Measurements from ENCODE around the gene LIMS3. TPM values are rescaled to one million over a fixed set of nuclear protein-coding genes. Genes with fewer than 3 reads are reported as not detected.
A peak's percentile ranks its signal among the peaks of the same experiment; 100 is the strongest.
"Not testable (repeated sequence)": the region's sequence is repeated elsewhere in the genome, so short reads cannot be mapped to it uniquely, and the experiment has no call there.

LIMS3 gene
- total RNA-seq, 1 experiment from 2014 or later, result 0.26 TPM

DNA sequence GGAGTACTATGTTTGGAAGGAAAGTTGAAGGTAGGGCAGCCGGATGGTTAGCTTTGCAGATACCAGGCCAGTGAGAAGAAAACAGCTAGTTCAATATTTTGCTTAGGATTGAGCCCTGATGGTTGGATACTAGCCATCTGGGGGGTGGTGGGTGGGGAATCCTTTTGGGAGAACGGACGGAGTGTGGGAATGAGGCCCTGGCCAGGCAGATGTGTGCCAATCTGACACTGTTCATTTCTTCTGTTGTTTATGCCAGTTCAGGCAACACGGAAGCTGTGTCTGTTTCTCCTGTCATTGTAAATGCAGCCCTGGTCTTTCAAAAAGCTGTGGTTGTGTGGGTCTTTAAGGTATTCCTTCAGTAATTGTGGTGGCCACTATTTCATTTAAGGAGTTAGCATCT is 7.5 kb upstream of the LIMS3 start:
- ATAC-seq; H3K9me3 ChIP-seq (ENCODE audit: low read length); H3K36me3 ChIP-seq (ENCODE audit: low read depth, low read length); H3K79me2 ChIP-seq (ENCODE audit: low read length); POLR2A ChIA-PET (ENCODE audit: unreplicated experiment); H3K4me3 ChIP-seq (ENCODE audit: low read length); H3K27me3 ChIP-seq (ENCODE audit: low read length); intact Hi-C loops (cut with micrococcal nuclease); H3F3A ChIP-seq (ENCODE audit: low read length, unreplicated experiment); CTCF ChIA-PET; H3K27ac ChIP-seq (ENCODE audit: low read length); BruUV-seq (replicated peaks); H3K9me2 ChIP-seq (replicated peaks; ENCODE audit: low read length); DNase-seq; H2AFZ ChIP-seq (ENCODE audit: low read length); H3K4me2 ChIP-seq (ENCODE audit: low read length); H3K9ac ChIP-seq (ENCODE audit: low read length); H3K4me1 ChIP-seq (ENCODE audit: insufficient read depth, low read length); H4K20me1 ChIP-seq (ENCODE audit: low read length): not testable (repeated sequence)

DNA sequence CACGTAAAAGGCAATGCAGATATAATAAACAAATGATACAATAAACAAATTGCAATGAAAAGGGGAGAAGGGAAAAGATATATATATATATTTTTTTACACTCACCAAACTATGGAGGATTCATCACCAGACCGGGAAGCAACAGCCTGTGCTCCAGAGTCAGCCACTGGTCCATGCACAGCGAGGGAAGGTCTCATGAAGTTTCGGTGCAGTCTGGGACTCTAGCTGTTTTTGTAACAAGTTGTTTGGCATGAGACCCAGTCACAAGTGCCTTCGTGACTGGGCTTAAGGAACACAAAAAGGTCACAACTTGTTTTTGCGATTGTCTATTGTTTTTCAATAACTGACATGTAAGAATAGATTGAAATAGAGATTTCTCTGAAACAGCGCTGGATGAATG is 4.8 kb upstream of the LIMS3 start:
- CTCF ChIA-PET; H4K20me1 ChIP-seq (ENCODE audit: low read length); BruUV-seq (replicated peaks); POLR2A ChIA-PET (ENCODE audit: unreplicated experiment); H3K79me2 ChIP-seq (ENCODE audit: low read length); H3K4me2 ChIP-seq (ENCODE audit: low read length); H3F3A ChIP-seq (ENCODE audit: low read length, unreplicated experiment); H3K27ac ChIP-seq (ENCODE audit: low read length); H3K9ac ChIP-seq (ENCODE audit: low read length); DNase-seq; H3K27me3 ChIP-seq (ENCODE audit: low read length); H3K4me1 ChIP-seq (ENCODE audit: insufficient read depth, low read length); H3K9me3 ChIP-seq (ENCODE audit: low read length); intact Hi-C loops (cut with micrococcal nuclease); H3K9me2 ChIP-seq (replicated peaks; ENCODE audit: low read length); H2AFZ ChIP-seq (ENCODE audit: low read length); H3K4me3 ChIP-seq (ENCODE audit: low read length); H3K36me3 ChIP-seq (ENCODE audit: low read depth, low read length); ATAC-seq: not testable (repeated sequence)

DNA sequence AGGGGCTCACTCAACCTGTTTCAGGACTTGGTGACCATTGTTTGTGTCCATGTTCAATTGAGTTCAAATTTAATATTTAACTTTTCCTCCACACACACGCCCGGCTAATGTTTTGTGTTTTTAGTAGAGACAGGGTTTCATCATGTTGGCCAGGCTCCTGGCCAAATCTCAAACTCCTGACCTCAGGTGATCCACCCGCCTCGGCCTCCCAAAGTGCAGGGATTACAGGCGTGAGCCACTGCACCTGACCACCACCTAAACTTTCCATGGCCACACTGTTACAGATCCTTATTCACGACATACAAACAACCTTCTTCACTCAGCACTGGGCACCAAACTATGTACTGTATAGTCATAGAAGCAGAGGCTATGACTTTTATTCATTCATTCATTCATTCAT is 4.3 kb upstream of the LIMS3 start:
- BruUV-seq (replicated peaks); H3K27me3 ChIP-seq (ENCODE audit: low read length); intact Hi-C loops (cut with micrococcal nuclease): not testable (repeated sequence)

DNA sequence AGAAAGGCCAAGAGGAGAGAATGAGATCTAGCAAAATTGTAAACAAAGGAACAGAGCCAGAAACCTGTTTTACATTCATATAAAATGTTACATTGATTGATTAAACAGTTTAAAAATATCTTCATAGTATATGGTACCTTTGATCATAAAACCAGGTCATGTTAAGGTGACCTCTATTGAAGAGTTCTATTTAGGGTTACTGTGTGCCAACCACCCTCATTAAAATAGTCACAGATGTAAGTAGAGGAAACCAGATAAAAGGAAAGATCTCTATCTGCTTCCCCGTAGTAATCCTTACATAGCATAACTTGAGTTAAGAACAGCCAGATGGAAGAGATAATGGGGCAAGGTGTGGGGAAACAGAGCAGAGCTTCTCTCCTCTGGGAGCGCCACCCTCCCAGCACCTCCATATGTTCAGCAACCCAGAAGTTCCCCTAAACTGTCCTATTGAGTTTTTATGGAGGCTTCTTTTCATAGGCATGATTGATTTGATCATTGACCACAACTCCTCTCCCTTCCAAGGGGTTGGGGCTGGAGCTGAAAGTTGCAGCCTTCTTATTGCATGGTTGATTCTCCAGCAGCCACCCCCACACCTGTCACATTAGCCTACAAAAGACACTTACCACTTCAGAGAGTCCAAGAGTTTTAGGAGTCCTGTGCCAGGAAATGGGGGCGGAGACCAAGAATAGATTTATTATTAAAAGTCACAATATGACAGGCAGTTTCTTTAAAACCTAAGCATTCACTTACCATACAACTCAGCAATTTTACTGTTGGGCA is 3.2 kb upstream of the LIMS3 start:
- H3F3A ChIP-seq (ENCODE audit: low read length, unreplicated experiment); CTCF ChIA-PET; H3K79me2 ChIP-seq (ENCODE audit: low read length); H3K27me3 ChIP-seq (ENCODE audit: low read length); intact Hi-C loops (cut with micrococcal nuclease); H3K36me3 ChIP-seq (ENCODE audit: low read depth, low read length); H4K20me1 ChIP-seq (ENCODE audit: low read length); H3K9me2 ChIP-seq (replicated peaks; ENCODE audit: low read length); DNase-seq; H3K27ac ChIP-seq (ENCODE audit: low read length); ATAC-seq; H3K4me3 ChIP-seq (ENCODE audit: low read length); POLR2A ChIA-PET (ENCODE audit: unreplicated experiment); H3K4me1 ChIP-seq (ENCODE audit: insufficient read depth, low read length); BruUV-seq (replicated peaks); H3K4me2 ChIP-seq (ENCODE audit: low read length); H2AFZ ChIP-seq (ENCODE audit: low read length); H3K9ac ChIP-seq (ENCODE audit: low read length); H3K9me3 ChIP-seq (ENCODE audit: low read length): not testable (repeated sequence)

More for the DNA sequence above, 4.3 kb upstream of the LIMS3 start:
- H3K27ac ChIP-seq (ENCODE audit: low read length); H3K36me3 ChIP-seq (ENCODE audit: low read depth, low read length); H3K9me2 ChIP-seq (replicated peaks; ENCODE audit: low read length); H3F3A ChIP-seq (ENCODE audit: low read length, unreplicated experiment); ATAC-seq; H3K9ac ChIP-seq (ENCODE audit: low read length); H3K4me1 ChIP-seq (ENCODE audit: insufficient read depth, low read length); H2AFZ ChIP-seq (ENCODE audit: low read length); DNase-seq; H3K4me2 ChIP-seq (ENCODE audit: low read length); H3K79me2 ChIP-seq (ENCODE audit: low read length); H4K20me1 ChIP-seq (ENCODE audit: low read length); H3K9me3 ChIP-seq (ENCODE audit: low read length); CTCF ChIA-PET; H3K4me3 ChIP-seq (ENCODE audit: low read length); POLR2A ChIA-PET (ENCODE audit: unreplicated experiment): not testable (repeated sequence)

DNA sequence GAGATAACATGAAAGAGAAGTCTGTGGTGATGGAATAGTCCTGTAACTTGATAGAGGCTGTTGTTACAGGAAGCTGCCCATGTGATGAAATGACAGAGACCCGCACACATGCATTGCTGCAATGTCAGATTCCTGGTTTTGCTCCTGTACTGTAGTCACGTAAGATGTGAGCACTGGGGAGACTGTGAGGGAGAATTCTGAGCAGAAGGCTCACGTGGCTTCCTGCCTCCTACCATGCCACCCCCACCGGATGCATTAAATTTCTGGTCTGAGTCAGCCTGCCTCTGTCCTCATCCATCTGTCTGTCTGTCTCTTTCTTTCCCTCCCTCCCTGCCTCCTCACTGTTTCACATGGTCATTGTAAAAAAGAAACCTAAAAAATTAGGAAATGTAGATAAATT is 2.3 kb upstream of the LIMS3 start:
- H3K9me3 ChIP-seq (ENCODE audit: low read length); H3K4me3 ChIP-seq (ENCODE audit: low read length); POLR2A ChIA-PET (ENCODE audit: unreplicated experiment); DNase-seq; H3K27me3 ChIP-seq (ENCODE audit: low read length); H3K4me1 ChIP-seq (ENCODE audit: insufficient read depth, low read length); intact Hi-C loops (cut with micrococcal nuclease); H3K36me3 ChIP-seq (ENCODE audit: low read depth, low read length); H3K9ac ChIP-seq (ENCODE audit: low read length); H2AFZ ChIP-seq (ENCODE audit: low read length); H3K79me2 ChIP-seq (ENCODE audit: low read length); H3K9me2 ChIP-seq (replicated peaks; ENCODE audit: low read length); H3K4me2 ChIP-seq (ENCODE audit: low read length); H4K20me1 ChIP-seq (ENCODE audit: low read length); CTCF ChIA-PET; H3K27ac ChIP-seq (ENCODE audit: low read length); H3F3A ChIP-seq (ENCODE audit: low read length, unreplicated experiment): not testable (repeated sequence)
- peak; percentile 94 for ATAC-seq
- BruUV-seq (replicated peaks), result TSS peak; percentile 73

DNA sequence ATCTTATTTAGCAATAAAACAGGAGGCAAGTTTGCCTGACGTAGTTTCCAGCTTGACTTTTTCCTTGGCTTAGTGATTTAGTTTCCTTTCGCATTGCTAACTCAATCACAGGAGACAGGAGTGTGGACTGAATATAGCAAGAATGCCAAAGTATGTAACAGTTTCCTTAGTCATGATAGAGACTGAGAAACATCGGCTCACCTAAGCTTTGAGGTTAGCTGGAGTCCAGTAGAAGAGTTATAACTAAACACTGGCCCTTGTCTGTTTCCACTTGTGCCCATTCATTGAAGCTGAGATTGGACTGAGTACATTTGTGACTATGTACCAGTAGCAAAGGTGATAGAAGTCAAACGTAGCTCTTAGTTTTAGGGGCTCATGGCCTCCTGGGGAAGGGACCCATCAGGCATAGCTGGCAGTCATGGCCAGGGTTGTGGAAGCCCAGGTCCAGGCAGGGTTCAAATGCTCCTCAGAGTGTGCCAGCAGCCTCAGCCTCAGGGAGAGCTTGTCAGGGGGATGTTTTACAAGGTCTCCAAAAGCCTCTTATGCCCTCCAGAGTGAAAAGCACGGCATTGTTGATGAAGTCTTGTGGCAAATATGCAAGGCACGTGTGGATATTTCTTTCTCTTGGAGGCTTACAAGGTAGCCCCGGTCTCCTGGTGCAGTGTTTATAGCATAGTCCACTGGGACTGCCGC is 573 bp upstream of the LIMS3 start:
- H3K4me2 ChIP-seq (ENCODE audit: low read length); H3K36me3 ChIP-seq (ENCODE audit: low read depth, low read length); POLR2A ChIA-PET (ENCODE audit: unreplicated experiment); H4K20me1 ChIP-seq (ENCODE audit: low read length); H3K9me2 ChIP-seq (replicated peaks; ENCODE audit: low read length); CTCF ChIA-PET; ATAC-seq; DNase-seq; H3K9me3 ChIP-seq (ENCODE audit: low read length); H3K27me3 ChIP-seq (ENCODE audit: low read length); H3K27ac ChIP-seq (ENCODE audit: low read length); H3K4me1 ChIP-seq (ENCODE audit: insufficient read depth, low read length); H2AFZ ChIP-seq (ENCODE audit: low read length); BruUV-seq (replicated peaks); H3K9ac ChIP-seq (ENCODE audit: low read length); H3F3A ChIP-seq (ENCODE audit: low read length, unreplicated experiment); H3K79me2 ChIP-seq (ENCODE audit: low read length); H3K4me3 ChIP-seq (ENCODE audit: low read length); intact Hi-C loops (cut with micrococcal nuclease): not testable (repeated sequence)

DNA sequence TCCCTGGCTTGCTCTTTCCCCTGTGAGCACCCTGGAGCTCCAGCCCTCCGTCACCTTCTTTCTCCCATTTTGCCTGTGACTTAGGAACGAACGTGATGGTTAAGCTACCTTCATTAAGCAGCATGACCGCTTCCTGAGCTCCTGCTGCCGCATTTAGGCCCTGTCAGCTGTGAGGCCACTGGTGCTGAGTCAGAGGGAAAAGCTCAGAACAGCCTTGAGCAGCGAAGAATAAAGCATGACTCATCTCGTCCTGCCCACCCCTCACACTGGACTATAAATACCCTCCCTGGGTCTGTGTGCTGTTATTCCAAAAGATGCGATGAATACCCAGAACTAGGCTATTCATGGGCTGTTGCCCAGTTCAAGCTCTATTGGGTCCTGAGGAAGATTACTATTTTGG is 7.3 kb downstream of the LIMS3 start:
- H3K9me3 ChIP-seq (ENCODE audit: low read length); H3K4me1 ChIP-seq (ENCODE audit: insufficient read depth, low read length); H3K79me2 ChIP-seq (ENCODE audit: low read length); CTCF ChIA-PET; H3K4me3 ChIP-seq (ENCODE audit: low read length); H3K27ac ChIP-seq (ENCODE audit: low read length); BruUV-seq (replicated peaks); DNase-seq; H3K36me3 ChIP-seq (ENCODE audit: low read depth, low read length); H3F3A ChIP-seq (ENCODE audit: low read length, unreplicated experiment); intact Hi-C loops (cut with micrococcal nuclease); H3K9ac ChIP-seq (ENCODE audit: low read length); POLR2A ChIA-PET (ENCODE audit: unreplicated experiment); H3K4me2 ChIP-seq (ENCODE audit: low read length); H3K27me3 ChIP-seq (ENCODE audit: low read length); H4K20me1 ChIP-seq (ENCODE audit: low read length); H2AFZ ChIP-seq (ENCODE audit: low read length); H3K9me2 ChIP-seq (replicated peaks; ENCODE audit: low read length): not testable (repeated sequence)
- peak; percentile 97 for ATAC-seq

All from PC-3 (cell line).